ENCODE data around the gene ENAM.

GRCh38 chr4:70600305-70600704 lies 28.2 kb upstream of the ENAM start:
- TF ChIP-seq, protein P1, sequence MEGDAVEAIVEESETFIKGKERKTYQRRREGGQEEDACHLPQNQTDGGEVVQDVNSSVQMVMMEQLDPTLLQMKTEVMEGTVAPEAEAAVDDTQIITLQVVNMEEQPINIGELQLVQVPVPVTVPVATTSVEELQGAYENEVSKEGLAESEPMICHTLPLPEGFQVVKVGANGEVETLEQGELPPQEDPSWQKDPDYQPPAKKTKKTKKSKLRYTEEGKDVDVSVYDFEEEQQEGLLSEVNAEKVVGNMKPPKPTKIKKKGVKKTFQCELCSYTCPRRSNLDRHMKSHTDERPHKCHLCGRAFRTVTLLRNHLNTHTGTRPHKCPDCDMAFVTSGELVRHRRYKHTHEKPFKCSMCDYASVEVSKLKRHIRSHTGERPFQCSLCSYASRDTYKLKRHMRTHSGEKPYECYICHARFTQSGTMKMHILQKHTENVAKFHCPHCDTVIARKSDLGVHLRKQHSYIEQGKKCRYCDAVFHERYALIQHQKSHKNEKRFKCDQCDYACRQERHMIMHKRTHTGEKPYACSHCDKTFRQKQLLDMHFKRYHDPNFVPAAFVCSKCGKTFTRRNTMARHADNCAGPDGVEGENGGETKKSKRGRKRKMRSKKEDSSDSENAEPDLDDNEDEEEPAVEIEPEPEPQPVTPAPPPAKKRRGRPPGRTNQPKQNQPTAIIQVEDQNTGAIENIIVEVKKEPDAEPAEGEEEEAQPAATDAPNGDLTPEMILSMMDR (IDR thresholded peaks at IDR 0.05): no peak
- TF ChIP-seq POLR2A (IDR thresholded peaks at IDR 0.05) (no peak), EP300 (IDR thresholded peaks at IDR 0.05) (no peak)
